Stimulated activated CD4-positive, alpha-beta T cell treated with anti-CD3 and anti-CD28 coated beads, Interleukin-15, amount 100 ng/mL, for 48 hours (primary cell): Measurements from ENCODE around the gene CADM2.
"Not testable (repeated sequence)": the region's sequence is repeated elsewhere in the genome, so short reads cannot be mapped to it uniquely, and the experiment has no call there.

Experiments
- DNase-seq, 2 donors: peaks; one replicate each; pipeline ENCODE4 v3.0.0-alpha.2; 2020; ENCODE audit warnings: low read depth in 2 of 2

Gene CADM2

DNA sequence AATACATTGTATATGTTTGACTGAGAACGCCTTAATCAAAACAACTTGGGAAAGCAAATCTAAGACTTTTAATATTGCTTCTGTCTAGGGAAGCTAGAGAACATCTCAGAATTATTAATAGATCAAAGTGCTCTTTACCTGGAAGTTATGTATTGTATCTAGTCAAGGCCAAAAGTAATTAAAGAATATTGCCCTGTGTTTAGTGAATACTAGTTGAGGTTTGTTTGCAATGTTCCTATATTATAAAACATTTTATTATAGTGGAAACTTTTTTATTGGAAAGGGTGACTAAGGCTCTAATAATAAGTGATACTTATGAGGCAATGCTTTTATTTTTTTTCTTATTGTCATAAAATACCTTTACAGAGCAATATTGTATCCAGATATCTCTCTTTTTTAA is 118.2 kb downstream of the CADM2 start:
- DNase-seq: no peak

DNA sequence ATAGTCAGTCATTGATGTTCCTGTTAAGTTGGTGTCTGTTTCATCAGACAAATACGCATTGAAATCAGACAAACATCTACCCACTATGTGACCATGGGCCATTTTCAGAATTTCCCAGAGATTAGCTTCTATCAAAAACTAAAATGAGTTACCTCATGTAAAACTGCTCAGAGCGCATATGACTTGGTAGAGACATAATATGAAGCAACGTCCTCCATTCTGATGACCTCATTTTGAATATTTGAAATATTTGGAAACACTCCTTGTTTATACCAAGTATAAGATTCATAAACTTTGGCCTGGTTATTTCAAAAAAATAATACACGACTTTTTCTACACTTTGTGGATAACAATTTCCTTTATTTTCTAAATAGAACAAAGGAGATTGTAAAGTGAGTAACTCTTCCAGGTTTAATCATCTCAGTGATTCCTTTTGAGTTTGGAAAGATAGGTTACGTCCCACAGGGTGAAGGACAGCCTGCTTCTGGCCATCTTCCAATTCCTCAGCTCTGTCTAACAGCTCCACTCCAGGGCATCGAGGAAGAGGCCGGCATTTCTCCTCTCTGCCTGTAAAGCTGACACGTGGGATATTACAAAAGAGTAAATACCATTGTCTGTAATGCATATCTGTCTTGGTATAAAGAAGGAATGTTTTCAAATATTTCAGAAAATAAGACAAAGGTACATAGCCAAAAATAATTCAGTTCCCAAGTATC is 122.6 kb downstream of the CADM2 start:
- DNase-seq: no peak

DNA sequence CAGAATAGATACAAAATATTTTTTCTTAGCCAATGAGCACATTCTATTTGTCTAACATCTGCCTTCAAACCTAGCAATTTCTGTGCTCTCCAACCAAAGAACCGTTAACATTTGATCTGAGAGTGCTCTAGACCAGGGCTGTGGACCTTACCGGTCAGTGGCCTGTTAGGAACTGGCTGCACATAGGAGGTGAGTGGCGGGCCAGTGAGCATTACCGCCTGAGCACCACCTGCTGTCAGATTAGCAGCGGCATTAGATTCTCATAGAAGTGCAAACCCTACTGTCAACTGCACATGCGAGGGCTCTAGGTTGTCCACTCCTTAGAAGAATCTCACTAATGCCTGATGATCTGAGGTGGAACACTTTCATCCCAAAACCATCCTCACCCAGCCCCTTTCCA is 131.7 kb downstream of the CADM2 start:
- no peak for DNase-seq

DNA sequence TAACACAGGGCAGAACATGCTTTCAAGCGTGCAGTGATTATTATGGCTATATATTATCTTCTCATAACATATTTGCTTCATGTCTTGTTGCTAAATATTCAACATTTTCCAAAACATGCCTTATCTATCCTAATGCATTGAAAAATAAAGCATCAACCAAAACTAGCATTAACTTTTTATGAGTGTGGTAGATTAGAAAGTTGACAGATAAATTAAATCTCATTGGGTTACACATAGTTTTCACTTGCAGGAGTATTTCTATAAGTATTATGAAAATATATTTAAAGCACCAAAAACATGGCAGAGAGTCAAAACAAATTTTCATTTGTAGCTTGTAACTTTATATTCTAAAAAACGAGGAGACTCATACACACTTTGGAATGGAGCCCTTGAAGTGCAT is 141.5 kb downstream of the CADM2 start:
- no peak for DNase-seq

DNA sequence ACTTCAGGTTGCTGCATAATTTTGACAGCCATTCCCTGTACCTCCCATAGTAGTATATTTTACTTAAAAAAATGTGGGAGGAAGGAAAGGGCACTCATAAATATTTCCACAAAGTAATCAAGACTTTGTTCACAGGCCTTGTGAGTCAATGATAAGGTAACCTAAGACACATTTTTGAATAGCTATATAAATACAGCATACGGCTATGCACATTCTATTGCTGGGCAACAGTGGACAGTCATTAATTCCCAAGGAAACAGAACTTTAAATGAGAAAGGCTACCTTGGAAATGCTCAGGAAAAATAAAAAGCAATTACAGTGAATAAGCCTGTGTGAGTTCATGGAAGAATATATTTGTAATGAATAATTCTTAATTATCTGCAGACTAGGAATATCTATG is 144.0 kb downstream of the CADM2 start:
- no peak for DNase-seq

DNA sequence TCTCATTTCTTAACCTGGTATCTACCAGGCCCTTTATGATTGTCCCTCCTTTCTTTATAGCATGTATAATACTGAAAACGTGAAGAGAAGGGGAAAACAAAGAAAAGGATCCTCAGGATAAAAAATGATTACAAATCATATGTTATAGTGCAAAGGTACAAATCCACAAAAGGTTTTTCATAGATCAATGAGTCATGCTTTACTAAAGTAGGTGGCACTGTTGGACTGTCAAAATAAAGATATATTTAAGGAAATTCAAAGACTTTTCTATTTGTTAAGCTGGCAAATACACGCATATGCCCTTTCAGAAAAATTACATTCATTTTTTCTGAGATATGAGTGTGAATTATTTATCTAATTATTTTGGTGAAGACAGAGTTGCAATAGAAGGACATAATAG is 151.6 kb downstream of the CADM2 start:
- no peak for DNase-seq

DNA sequence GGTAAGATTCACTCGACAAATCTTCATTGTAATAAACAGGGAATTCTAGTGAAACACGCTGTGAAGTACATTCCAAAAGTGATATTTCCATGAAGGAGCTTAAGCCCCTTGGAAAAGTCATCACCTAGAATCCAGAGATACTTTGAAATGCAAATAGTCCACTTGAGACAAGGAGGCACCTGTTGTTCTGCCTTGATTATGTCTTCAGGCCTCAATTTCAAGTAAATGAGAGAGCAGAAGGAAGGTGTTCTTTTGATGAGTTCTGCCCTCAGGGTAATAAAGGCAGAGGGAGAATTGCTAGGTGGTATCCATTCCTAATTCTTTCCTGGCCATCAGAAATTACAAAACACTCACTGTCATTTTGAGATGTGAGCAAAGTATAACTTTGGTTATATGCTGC is 162.1 kb downstream of the CADM2 start:
- DNase-seq: no peak

DNA sequence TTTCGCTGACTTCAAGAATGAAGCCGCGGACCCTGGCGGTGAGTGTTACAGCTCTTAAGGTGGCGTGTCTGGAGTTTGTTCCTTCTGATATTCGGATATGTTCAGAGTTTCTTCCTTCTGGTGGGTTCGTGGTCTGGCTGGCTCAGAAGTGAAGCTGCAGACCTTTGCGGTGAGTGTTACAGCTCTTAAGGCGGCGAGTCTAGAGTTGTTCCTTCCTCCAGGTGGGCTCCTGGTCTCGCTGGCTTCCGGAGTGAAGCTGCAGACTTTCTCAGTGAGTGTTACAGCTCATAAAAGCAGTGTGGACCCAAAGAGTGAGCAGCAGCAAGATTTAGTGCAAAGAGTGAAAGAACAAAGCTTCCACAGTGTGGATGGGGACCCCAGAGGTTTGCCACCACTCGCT is 174.1 kb downstream of the CADM2 start:
- DNase-seq: not testable (repeated sequence)

DNA sequence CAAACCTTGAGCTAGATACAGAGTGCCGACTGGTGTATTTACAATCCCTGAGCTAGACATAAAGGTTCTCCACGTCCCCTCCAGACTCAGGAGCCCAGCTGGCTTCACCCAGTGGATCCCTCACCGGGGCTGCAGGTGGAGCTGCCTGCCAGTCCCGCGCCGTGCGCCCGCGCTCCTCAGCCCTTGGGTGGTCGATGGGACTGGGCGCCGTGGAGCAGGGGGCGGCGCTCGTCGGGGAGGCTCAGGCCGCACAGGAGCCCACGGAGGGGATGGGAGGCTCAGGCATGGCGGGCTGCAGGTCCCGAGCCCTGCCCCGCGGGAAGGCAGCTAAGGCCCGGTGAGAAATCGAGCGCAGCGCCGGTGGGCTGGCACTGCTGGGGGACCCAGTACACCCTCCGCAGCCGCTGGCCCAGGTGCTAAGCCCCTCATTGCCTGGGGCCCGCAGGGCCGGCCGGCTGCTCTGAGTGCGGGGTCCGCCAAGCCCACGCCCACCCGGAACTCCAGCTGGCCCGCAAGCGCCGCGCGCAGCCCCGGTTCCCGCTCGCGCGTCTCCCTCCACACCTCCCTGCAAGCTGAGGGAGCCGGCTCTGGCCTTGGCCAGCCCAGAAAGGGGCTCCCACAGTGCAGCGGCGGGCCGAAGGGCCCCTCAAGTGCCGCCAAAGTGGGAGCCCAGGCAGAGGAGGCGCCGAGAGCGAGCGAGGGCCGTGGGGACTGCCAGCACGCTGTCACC is 175.1 kb downstream of the CADM2 start:
- not testable (repeated sequence) for DNase-seq

DNA sequence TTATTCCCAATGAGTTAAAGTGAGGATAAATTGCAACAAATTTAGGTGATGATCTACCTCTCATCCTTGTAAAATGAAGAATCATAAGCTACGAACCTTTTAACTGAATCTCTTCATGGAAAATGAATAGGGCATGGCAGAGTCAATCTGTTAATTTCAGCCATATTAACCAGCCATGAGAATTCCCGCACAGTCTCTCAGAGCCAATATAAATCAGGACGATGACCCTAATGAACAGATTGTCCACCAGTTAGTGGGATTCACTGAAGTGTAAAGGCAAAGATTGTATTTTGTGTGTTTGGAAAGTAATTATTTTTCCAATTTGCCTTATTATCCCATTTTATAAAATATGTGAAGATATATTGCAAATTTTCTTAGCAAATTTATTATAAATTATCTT is 183.8 kb downstream of the CADM2 start:
- DNase-seq: no peak

DNA sequence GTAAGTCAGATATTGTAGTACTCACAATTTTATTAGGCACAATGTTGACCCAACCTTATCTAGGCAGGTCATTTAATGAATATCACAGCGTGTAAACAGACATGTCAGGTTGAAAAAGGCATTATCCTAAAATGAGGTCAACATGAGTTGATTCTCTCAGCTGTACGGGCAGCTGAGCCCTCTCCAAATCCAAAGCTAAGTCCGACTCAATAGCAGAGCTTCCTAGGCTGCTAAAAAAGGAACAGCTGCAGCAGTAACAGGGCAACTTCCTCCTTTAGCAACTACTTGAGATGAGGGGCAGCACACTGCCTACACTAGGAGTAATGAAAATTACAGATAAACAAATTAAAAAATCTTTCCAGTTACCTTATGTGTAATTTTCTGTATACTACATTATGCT is 189.2 kb downstream of the CADM2 start:
- no peak for DNase-seq

DNA sequence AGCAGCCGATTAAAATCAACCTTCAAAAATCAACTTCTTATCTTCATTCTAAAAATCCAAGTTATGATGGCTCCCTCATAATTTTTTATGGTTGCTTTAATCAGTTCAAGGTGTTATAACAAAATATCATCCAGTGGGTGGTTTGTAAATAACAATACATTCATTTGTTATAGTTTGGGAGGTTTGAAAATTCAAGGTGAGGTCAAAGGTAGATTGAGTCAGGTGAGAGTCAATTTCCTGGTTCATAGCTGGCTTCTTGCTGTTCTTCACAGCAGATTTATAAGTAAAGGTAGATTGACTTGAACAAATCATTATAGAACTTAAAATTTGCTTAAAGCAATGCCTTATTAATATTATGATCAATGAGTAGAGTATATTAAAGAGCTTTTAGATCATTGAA is 192.8 kb downstream of the CADM2 start:
- DNase-seq: no peak

DNA sequence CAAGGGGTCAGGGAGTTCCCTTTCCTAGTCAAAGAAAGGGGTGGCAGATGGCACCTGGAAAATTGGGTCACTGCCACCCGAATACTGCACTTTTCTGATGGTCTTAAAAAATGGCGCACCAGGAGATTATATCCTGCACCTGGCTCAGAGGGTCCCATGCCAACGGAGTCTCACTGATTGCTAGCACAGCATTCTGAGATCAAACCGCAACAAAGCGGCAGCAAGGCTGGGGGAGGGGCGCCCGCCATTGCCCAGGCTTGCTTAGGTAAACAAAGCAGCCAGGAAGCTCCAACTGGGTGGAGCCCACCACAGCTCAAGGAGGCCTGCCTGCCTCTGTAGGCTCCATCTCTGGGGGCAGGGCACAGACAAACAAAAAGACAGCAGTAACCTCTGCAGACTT is 194.5 kb downstream of the CADM2 start:
- not testable (repeated sequence) for DNase-seq

DNA sequence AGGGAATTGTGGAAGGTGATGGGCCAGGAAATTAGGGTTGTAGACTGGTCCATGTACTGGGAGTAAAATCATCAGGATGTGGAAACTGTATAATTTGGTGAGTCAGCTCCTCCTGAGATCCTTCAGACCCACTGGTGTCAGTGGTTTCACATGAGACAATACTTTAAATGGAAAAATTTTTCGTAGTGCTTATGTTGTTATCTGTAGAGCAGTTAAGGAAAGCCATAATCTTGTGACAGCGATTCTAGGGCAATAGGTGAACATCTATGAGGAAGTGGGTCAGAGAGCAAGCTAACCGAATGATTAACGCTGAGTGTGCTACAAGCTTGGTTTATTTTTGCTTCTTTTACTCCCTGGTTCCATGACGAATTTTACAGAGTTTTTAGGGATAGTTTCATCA is 200.6 kb downstream of the CADM2 start:
- no peak for DNase-seq

DNA sequence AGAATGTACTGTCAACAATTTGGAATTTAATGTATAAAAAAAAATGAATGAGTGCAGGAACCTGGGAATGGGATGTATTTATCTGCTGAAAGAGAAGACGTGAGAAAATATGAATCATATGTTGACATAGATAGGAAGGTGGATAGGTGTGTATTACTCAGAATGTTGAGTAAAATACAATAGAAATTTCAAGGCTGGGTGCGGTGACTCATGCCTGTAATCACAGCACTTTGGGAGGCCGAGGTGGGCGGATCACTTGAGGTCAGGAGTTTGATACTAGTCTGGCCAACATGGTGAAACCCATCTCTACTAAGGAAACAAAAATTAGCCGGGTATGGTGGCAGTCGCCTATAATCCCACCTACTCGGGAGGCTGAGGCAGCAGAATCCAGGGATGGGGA is 202.8 kb downstream of the CADM2 start:
- DNase-seq: no peak

DNA sequence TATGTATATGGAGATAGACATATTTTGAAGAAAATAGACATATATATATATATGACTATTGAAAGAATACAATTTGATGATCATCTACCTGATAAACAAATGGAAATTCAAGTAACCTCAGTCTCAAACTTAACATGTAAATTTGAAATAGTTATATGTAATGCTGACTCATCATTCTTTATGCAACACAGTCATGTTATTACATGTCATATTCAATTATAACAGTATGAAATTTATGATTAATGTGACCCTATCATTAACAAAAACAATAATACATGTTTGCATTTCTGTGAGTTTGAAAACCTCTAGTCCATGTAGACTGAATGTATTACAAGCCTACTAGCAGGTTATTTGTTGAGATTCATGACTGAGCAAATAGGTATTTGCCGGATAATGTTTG is 204.1 kb downstream of the CADM2 start:
- DNase-seq: no peak

DNA sequence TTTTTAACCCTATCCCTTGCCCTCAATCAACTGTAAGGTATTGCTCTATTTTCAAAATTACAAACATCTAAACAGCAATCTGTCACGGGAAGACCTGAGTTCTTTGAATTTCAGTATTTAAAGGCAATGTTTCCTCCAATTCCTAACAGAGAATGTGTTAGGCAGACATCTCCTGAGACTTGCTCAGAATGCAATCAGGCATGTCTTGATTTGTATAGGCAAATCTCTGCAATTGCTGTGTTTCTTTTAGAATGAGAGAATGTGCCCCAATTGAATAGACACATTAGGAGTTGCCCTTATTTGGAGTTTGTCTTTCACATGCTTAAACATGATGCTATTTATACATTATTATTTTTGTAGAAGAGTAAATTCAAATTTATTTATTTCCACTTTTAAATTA is 205.6 kb downstream of the CADM2 start:
- no peak for DNase-seq

DNA sequence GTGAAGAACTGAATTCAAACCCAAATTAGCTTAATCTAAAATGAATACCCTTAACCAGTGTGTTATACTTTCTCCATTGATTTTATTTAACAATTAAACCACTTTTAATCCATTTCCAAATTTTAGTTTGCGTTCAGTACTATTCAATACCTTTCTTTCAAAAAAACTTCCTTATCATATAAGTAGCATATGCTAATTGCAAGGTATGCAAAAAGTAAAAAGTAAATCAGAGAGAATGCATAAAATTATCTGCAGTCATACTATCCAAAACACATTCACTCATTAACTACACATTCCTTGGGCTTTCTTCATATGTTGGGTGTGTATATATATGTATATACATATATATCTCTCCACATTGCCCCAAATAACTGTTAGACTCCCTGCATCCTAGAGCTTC is 208.8 kb downstream of the CADM2 start:
- DNase-seq: no peak

DNA sequence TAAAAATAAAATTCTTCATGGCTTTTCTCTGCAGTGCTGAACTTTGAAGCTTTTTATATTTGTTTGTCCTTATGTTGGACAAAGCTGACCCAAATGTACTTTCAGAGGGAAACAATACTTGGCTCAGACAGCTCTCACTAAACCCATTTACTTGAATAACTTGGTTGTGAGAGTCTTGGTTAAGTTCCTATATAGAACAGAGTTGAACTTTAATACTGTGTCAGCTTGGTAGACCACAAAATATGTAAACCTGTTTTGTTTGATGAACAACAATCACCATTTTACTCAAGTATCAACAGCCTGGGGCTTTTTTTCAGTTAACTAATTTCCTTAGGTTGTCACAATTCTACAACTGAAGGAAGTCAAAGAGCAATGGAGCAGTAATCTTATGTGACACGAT is 211.9 kb downstream of the CADM2 start:
- no peak for DNase-seq

DNA sequence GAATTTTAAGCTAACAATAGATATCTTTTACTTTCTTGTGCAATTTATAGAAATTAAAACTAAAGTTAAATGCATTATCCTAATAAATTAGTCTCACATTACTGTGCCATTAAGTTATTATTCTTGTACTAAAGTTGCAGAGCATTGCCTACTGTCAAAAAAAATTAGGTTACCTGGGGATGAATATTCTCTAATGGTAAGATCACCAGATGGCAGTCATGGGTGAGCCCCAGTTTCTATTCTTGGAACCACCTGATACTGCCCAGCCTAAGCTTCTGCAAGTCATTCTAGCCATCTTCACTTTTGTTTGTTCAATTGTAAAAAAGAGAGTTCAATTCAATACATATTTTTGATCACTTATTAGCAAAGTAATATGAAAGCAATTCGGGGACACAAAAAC is 213.2 kb downstream of the CADM2 start:
- no peak for DNase-seq

DNA sequence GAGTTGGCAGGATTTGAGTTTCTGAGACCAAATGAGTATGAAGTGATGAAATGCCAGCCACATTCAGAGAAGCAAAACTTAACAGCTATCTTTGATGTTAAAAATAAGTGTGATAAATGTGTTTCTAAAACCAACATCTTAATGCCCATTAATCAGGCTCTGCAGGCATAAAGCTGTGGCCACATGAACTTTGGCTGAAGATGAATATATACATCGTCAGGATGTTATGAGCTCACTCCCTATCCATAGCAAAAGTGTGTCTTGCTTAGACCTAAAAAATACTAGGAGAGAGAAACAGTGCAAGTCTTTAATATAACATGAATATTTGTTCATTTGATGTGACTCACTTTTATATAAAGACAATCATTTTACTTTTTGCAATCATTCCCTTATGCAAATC is 218.0 kb downstream of the CADM2 start:
- no peak for DNase-seq

DNA sequence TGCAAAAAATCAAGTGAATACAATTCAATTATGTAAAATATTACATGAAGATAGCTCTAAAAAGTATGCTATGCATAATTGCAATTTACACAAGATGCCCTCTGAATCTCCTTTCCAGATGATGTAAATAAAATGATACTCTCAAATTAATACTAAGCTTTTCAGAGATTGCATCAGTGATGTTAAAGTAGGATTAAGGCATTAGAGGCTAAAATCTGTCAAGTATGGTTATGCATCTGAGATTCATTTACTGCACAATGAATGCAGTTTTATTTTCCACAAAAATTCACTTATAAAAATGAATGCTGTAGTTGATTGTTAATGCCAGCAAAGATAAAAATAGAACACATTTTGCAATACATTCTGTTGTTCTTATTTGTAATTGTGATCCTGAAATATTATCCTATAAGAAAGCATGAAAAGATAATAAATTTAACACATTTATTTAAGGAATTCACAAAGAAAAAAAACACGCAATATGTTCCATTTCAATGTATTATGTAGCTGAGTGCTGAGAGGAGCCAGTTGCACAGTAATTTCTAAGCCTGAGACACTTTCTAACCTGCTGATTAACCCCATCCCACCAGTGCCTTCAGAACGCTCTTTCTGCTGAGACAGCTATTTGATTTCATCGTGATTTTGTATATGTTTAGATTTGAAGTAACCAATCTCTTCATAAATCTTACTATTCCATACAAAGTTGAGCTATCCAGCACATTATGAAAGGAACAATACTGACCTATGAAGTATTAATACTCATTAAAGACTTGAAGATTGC is 224.4 kb downstream of the CADM2 start:
- DNase-seq: no peak

DNA sequence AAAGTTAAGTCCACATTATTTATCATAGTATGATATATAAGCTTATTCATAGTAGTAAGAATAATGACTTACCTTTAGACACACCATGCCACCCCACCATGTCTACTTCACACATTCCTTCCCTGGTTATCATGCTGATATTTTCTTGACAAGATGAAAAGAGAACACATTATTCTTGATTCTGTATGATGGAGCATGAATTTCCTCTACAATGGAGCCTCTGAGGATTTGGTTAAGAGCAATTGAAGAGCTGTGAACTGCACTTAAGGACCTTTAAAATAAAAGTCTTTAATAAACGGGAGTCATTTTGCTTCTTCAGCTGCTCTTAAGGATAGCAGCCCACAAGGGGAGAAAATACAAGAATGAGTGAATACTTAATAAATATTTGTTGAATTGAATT is 226.7 kb downstream of the CADM2 start:
- DNase-seq: no peak
